Neural progenitor cell (in vitro differentiated cells): Measurements from ENCODE around the gene ZKSCAN4. TPM values are rescaled to one million over a fixed set of nuclear protein-coding genes. Genes with fewer than 3 reads are reported as not detected.
A peak's percentile ranks its signal among the peaks of the same experiment; 100 is the strongest.

Experiments
- DNase-seq: peaks from one replicate; pipeline ENCODE4 v3.0.0-alpha.2; 2016; ENCODE audit warnings: low spot score
- H2AFZ ChIP-seq: fragments of 200-600 bp; sonication (generic); replicated peaks from 2 replicates; pipeline ENCODE4 v1.6.1; 2016; ENCODE audit warnings: antibody characterized with exemption
- H3F3A ChIP-seq: fragments of 200-600 bp; sonication (generic); 2 replicates; pipeline ENCODE4 v1.6.1; 2016; ENCODE audit warnings: antibody characterized with exemption, low read depth
- H3K27ac ChIP-seq: fragments of 200-600 bp; sonication (generic); 2 replicates; pipeline ENCODE4 v1.5.1; 2016; ENCODE audit warnings: mild to moderate bottlenecking
- H3K27me3 ChIP-seq: fragments of 200-600 bp; sonication (generic); 2 replicates; pipeline ENCODE4 v1.6.1; 2016; ENCODE audit warnings: mild to moderate bottlenecking, moderate library complexity
- H3K36me3 ChIP-seq: fragments of 200-600 bp; sonication (generic); 2 replicates; pipeline ENCODE4 v1.5.1; 2016
- H3K4me1 ChIP-seq: fragments of 200-600 bp; sonication (generic); 2 replicates; pipeline ENCODE4 v1.6.1; 2016; ENCODE audit warnings: mixed run types
- H3K4me2 ChIP-seq: fragments of 200-600 bp; sonication (generic); 2 replicates; pipeline ENCODE4 v1.6.1; 2016
- H3K4me3 ChIP-seq: fragments of 200-600 bp; sonication (generic); 2 replicates; pipeline ENCODE4 v1.5.1; 2016
- H3K79me2 ChIP-seq: fragments of 200-600 bp; sonication (generic); 2 replicates; pipeline ENCODE4 v1.6.1; 2016; ENCODE audit warnings: low read depth
- H3K9ac ChIP-seq: fragments of 200-600 bp; sonication (generic); 2 replicates; pipeline ENCODE4 v1.6.1; 2016
- H3K9me3 ChIP-seq: fragments of 200-600 bp; sonication (generic); 2 replicates; pipeline ENCODE4 v1.5.1; 2016; ENCODE audit warnings: low read depth
- H4K20me1 ChIP-seq: fragments of 200-600 bp; sonication (generic); 2 replicates; pipeline ENCODE4 v1.6.1; 2016; ENCODE audit warnings: low read depth
- H3K27ac Mint-ChIP-seq: 3 replicates; pipeline ENCODE4 v1.8.0; 2021; ENCODE audit warnings: mixed read lengths
- H3K27me3 Mint-ChIP-seq: 2 replicates; pipeline ENCODE4 v1.8.0; 2022; ENCODE audit warnings: low read depth, mild to moderate bottlenecking, inconsistent platforms, moderate library complexity, mixed read lengths; ENCODE audit not compliant: insufficient read depth
- H3K36me3 Mint-ChIP-seq: 3 replicates; pipeline ENCODE4 v1.8.0; 2021; ENCODE audit warnings: mixed read lengths
- H3K4me1 Mint-ChIP-seq: 3 replicates; pipeline ENCODE4 v1.8.0; 2021; ENCODE audit warnings: mixed read lengths
- H3K4me3 Mint-ChIP-seq: 3 replicates; pipeline ENCODE4 v1.8.0; 2021; ENCODE audit warnings: mild to moderate bottlenecking, moderate library complexity, mixed read lengths
- H3K9me3 Mint-ChIP-seq: 3 replicates; pipeline ENCODE4 v1.8.0; 2020; ENCODE audit warnings: mixed read lengths
- EZH2 ChIP-seq: fragments of 200-600 bp; sonication (generic); IDR thresholded peaks from 2 replicates; pipeline ENCODE4 v1.6.1; 2017; ENCODE audit warnings: antibody characterized with exemption, mild to moderate bottlenecking, moderate library complexity
- EZH2phosphoT487 ChIP-seq: fragments of 200-600 bp; sonication (generic); IDR thresholded peaks from 2 replicates; pipeline ENCODE4 v1.6.1; 2017; ENCODE audit warnings: antibody characterized with exemption
- total RNA-seq: library from RNA; depleted of rRNA; stranded (reverse); fragments of >200 nt; gene quantifications from 2 replicates; pipeline ENCODE4 v1.2.3, GENCODE V29; 2015; ENCODE audit warnings: low replicate concordance
- TF ChIP-seq, protein P1 (sequence below): fragments of 200-600 bp; sonication (generic); IDR thresholded peaks from 2 replicates; pipeline ENCODE4 v1.5.1; 2017; ENCODE audit warnings: antibody characterized with exemption, mild to moderate bottlenecking

Gene ZKSCAN4
- total RNA-seq, 1 donor from 2014 or later, result 5.9 TPM

DNA sequence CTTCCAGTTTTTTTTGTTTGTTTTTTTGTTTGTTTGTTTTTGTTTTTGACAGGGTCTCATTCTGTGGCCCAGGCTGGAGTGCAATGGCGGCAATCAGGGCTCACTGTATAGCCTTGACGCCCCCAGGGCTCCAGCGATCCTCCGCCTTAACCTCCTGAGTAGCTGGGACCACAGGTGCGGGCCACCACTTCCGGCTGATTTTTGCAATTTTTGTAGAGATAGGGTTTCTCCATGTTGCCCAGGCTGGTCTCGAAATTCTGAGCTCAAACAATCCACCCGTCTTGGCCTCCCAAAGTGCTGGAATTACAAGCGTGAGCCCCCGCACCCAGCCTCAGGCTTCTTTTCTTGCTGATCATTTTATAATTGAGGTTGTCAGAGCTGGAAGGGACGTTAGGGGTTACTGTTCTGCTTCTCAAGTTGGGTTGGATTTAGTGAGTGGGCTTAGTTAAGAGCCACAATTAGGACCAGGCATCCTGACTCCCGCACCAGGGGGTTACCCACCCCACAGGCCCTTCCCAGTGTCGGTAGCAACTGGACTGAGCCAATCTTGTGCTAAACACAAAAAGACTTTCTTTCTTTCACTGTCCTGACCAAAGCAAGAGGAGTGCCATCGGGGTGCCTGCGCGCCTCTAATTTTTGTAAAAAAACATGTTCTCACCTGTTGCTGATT is 40.1 kb downstream of the ZKSCAN4 start:
- H3K4me1 ChIP-seq, result peaks cover 14% of the 10 kb centered on the region
- peaks cover 4% of the 10 kb centered on the region for H3K9me3 Mint-ChIP-seq
- peaks cover 34% of the 10 kb centered on the region for H3F3A ChIP-seq
- no peak overlapping the region for H3K27ac Mint-ChIP-seq
- H3K9ac ChIP-seq, result no peak overlapping the region
- H3K27ac ChIP-seq, result no peak overlapping the region
- no peaks in the 10 kb centered on the region for H3K79me2 ChIP-seq
- TF ChIP-seq EZH2phosphoT487 (no peak), EZH2 (no peak)
- TF ChIP-seq, protein P1, sequence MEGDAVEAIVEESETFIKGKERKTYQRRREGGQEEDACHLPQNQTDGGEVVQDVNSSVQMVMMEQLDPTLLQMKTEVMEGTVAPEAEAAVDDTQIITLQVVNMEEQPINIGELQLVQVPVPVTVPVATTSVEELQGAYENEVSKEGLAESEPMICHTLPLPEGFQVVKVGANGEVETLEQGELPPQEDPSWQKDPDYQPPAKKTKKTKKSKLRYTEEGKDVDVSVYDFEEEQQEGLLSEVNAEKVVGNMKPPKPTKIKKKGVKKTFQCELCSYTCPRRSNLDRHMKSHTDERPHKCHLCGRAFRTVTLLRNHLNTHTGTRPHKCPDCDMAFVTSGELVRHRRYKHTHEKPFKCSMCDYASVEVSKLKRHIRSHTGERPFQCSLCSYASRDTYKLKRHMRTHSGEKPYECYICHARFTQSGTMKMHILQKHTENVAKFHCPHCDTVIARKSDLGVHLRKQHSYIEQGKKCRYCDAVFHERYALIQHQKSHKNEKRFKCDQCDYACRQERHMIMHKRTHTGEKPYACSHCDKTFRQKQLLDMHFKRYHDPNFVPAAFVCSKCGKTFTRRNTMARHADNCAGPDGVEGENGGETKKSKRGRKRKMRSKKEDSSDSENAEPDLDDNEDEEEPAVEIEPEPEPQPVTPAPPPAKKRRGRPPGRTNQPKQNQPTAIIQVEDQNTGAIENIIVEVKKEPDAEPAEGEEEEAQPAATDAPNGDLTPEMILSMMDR, result no peak
- H3K36me3 ChIP-seq, result no peaks in the 10 kb centered on the region
- H3K36me3 Mint-ChIP-seq, result no peaks in the 10 kb centered on the region
- H3K27me3 Mint-ChIP-seq, result peaks cover 54% of the 10 kb centered on the region
- peak overlapping the region; percentile 57 for H3K4me3 ChIP-seq
- no peaks in the 10 kb centered on the region for H3K9me3 ChIP-seq
- peak overlapping the region; percentile 83 for H3K4me3 Mint-ChIP-seq
- H3K4me1 Mint-ChIP-seq, result peaks cover 26% of the 10 kb centered on the region
- peak overlapping the region; percentile 84 for H3K4me2 ChIP-seq
- peaks cover 95% of the 10 kb centered on the region for H3K27me3 ChIP-seq
- peak overlapping the region; percentile 78 for H2AFZ ChIP-seq
- H4K20me1 ChIP-seq, result no peaks in the 10 kb centered on the region
- DNase-seq, result peak; percentile 38

DNA sequence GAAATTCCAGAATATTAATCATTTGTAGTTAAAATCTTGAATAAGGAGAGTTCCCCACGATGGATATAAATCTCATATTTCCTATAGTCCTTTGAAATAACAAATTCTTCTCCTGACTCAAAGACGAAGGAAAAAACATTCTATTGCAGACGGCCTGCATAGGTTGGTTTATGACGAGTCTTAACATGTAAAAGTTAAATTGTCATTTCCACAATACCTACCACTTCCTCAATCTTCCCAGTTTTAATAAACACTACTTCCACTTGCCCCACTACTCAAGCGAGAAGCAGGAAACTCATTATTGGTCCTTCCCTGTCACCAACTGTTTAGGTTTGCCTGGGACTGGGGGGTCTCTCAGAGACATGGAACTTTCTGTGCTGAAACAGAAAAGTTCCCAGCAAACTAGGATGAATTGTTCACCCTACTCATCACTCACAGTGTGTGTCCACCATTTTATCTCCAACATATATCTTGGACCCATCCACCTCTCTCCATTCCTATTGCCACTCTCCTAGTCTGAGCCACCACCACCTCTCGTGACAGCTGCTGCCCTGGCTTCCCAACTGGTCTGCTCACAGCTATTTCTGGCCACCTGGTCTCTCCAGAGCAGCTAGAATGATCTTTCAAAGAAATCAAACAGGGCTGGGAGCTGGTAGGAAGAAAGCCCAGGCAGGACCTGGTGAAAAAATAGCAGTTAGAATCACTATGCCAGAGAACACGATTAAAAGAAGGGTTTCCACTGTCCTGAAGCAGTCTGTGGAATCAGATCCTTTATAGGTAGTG is 42.1 kb downstream of the ZKSCAN4 start:
- no peak overlapping the region for H3K27ac ChIP-seq
- Mint-ChIP-seq H3K36me3 (no peaks in the 10 kb centered on the region), H3K27ac (no peak overlapping the region), H3K4me3 (no peak overlapping the region), H3K27me3 (peaks cover 61% of the 10 kb centered on the region), H3K4me1 (peaks cover 26% of the 10 kb centered on the region), H3K9me3 (peaks cover 12% of the 10 kb centered on the region)
- peaks cover 100% of the 10 kb centered on the region for H3K27me3 ChIP-seq
- no peaks in the 10 kb centered on the region for H4K20me1 ChIP-seq
- H3F3A ChIP-seq, result peaks cover 43% of the 10 kb centered on the region
- TF ChIP-seq EZH2 (no peak), EZH2phosphoT487 (no peak)
- TF ChIP-seq, protein P1, result no peak
- no peak overlapping the region for H3K9ac ChIP-seq
- peaks cover 14% of the 10 kb centered on the region for H3K4me1 ChIP-seq
- H2AFZ ChIP-seq, result no peak overlapping the region
- no peak for DNase-seq
- no peak overlapping the region for H3K4me2 ChIP-seq
- no peaks in the 10 kb centered on the region for H3K9me3 ChIP-seq
- H3K79me2 ChIP-seq, result no peaks in the 10 kb centered on the region
- no peaks in the 10 kb centered on the region for H3K36me3 ChIP-seq
- no peak overlapping the region for H3K4me3 ChIP-seq

DNA sequence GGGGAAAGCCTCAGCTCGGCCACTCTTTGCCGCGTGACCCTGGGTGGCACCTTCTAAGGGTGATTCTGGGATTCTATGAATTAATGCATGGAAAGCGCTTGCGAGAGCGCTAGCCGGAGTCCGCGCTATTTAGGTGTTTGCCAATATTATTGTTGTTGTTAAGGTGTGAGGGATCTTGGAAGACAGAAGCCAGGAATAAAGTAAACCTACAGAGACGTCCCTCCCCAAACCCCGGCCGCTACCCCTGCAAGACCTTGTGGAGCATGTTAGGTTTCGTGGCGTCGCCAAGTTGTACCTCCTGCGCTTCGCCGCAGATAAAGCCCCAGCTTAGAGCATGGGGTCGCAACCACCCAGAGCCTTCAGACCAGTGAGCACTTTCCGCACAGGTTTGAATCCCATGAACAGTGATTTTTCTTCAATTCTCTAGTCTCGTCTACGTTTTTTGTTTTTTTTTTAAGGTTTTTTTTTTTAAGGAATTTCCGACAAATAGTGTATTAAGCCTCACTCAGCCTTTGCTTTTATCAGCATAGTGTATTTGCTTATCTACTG is 43.9 kb downstream of the ZKSCAN4 start:
- peak overlapping the region; percentile 40 for H3K4me3 ChIP-seq
- no peaks in the 10 kb centered on the region for H3K9me3 ChIP-seq
- Mint-ChIP-seq H3K4me3 (peak overlapping the region; percentile 92), H3K27me3 (peaks cover 61% of the 10 kb centered on the region), H3K36me3 (no peaks in the 10 kb centered on the region), H3K9me3 (peaks cover 18% of the 10 kb centered on the region), H3K4me1 (peaks cover 26% of the 10 kb centered on the region), H3K27ac (no peak overlapping the region)
- no peak overlapping the region for H3K9ac ChIP-seq
- peak; percentile 71 for DNase-seq
- peaks cover 37% of the 10 kb centered on the region for H3F3A ChIP-seq
- TF ChIP-seq EZH2, result peak; percentile 70
- peak; percentile 71 for TF ChIP-seq EZH2phosphoT487
- TF ChIP-seq, protein P1, result no peak
- no peak overlapping the region for H3K27ac ChIP-seq
- peaks cover 11% of the 10 kb centered on the region for H3K4me1 ChIP-seq
- H3K27me3 ChIP-seq, result peaks cover 100% of the 10 kb centered on the region
- no peaks in the 10 kb centered on the region for H3K36me3 ChIP-seq
- H3K79me2 ChIP-seq, result no peaks in the 10 kb centered on the region
- peak overlapping the region; percentile 74 for H2AFZ ChIP-seq
- peak overlapping the region; percentile 70 for H3K4me2 ChIP-seq
- no peaks in the 10 kb centered on the region for H4K20me1 ChIP-seq
